Astrocyte (in vitro differentiated cells and primary cell): ENCODE results near the gene CLTC.

Source experiments
- CTCF ChIP-seq: IDR thresholded peaks from 2 replicates; pipeline ENCODE4 v1.5.1; 2011; ENCODE audit warnings: low read depth, mild to moderate bottlenecking, inconsistent platforms, low read length, moderate library complexity; ENCODE audit not compliant: insufficient read depth
- EZH2 ChIP-seq: IDR thresholded peaks from 2 replicates; pipeline ENCODE4 v1.6.1; 2012; ENCODE audit warnings: mild to moderate bottlenecking, low read length, inconsistent platforms; ENCODE audit not compliant: insufficient read depth

DNA sequence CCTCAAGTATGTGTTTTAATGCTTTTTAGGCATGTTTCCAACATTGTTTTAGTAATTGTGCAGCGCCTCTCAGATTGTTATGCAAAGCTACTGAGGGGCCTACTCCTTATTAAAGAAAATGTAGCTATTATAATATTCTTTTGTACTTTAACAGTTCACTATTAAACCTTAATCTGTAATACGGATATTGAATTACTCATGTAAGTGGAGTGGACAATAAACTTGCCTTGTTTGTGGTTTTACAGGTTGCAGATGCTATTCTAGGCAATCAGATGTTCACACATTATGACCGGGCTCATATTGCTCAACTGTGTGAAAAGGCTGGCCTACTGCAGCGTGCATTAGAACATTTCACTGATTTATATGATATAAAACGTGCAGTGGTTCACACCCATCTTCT lies 46.5 kb downstream of the CLTC start:
- TF ChIP-seq CTCF (no peak), EZH2 (no peak)
